Neural progenitor cell (in vitro differentiated cells): Measurements from ENCODE around the gene MYOZ3. TPM values are rescaled to one million over a fixed set of nuclear protein-coding genes. Genes with fewer than 3 reads are reported as not detected.

Experiments
- DNase-seq: peaks from one replicate; pipeline ENCODE4 v3.0.0-alpha.2; 2016; ENCODE audit warnings: low spot score
- H2AFZ ChIP-seq: fragments of 200-600 bp; sonication (generic); replicated peaks from 2 replicates; pipeline ENCODE4 v1.6.1; 2016; ENCODE audit warnings: antibody characterized with exemption
- H3F3A ChIP-seq: fragments of 200-600 bp; sonication (generic); 2 replicates; pipeline ENCODE4 v1.6.1; 2016; ENCODE audit warnings: antibody characterized with exemption, low read depth
- H3K27ac ChIP-seq: fragments of 200-600 bp; sonication (generic); 2 replicates; pipeline ENCODE4 v1.5.1; 2016; ENCODE audit warnings: mild to moderate bottlenecking
- H3K27me3 ChIP-seq: fragments of 200-600 bp; sonication (generic); 2 replicates; pipeline ENCODE4 v1.6.1; 2016; ENCODE audit warnings: mild to moderate bottlenecking, moderate library complexity
- H3K36me3 ChIP-seq: fragments of 200-600 bp; sonication (generic); 2 replicates; pipeline ENCODE4 v1.5.1; 2016
- H3K4me1 ChIP-seq: fragments of 200-600 bp; sonication (generic); 2 replicates; pipeline ENCODE4 v1.6.1; 2016; ENCODE audit warnings: mixed run types
- H3K4me2 ChIP-seq: fragments of 200-600 bp; sonication (generic); 2 replicates; pipeline ENCODE4 v1.6.1; 2016
- H3K4me3 ChIP-seq: fragments of 200-600 bp; sonication (generic); 2 replicates; pipeline ENCODE4 v1.5.1; 2016
- H3K79me2 ChIP-seq: fragments of 200-600 bp; sonication (generic); 2 replicates; pipeline ENCODE4 v1.6.1; 2016; ENCODE audit warnings: low read depth
- H3K9ac ChIP-seq: fragments of 200-600 bp; sonication (generic); 2 replicates; pipeline ENCODE4 v1.6.1; 2016
- H3K9me3 ChIP-seq: fragments of 200-600 bp; sonication (generic); 2 replicates; pipeline ENCODE4 v1.5.1; 2016; ENCODE audit warnings: low read depth
- H4K20me1 ChIP-seq: fragments of 200-600 bp; sonication (generic); 2 replicates; pipeline ENCODE4 v1.6.1; 2016; ENCODE audit warnings: low read depth
- H3K27ac Mint-ChIP-seq: 3 replicates; pipeline ENCODE4 v1.8.0; 2021; ENCODE audit warnings: mixed read lengths
- H3K27me3 Mint-ChIP-seq: 2 replicates; pipeline ENCODE4 v1.8.0; 2022; ENCODE audit warnings: low read depth, mild to moderate bottlenecking, inconsistent platforms, moderate library complexity, mixed read lengths; ENCODE audit not compliant: insufficient read depth
- H3K36me3 Mint-ChIP-seq: 3 replicates; pipeline ENCODE4 v1.8.0; 2021; ENCODE audit warnings: mixed read lengths
- H3K4me1 Mint-ChIP-seq: 3 replicates; pipeline ENCODE4 v1.8.0; 2021; ENCODE audit warnings: mixed read lengths
- H3K4me3 Mint-ChIP-seq: 3 replicates; pipeline ENCODE4 v1.8.0; 2021; ENCODE audit warnings: mild to moderate bottlenecking, moderate library complexity, mixed read lengths
- H3K9me3 Mint-ChIP-seq: 3 replicates; pipeline ENCODE4 v1.8.0; 2020; ENCODE audit warnings: mixed read lengths
- CTCF ChIP-seq: fragments of 200-600 bp; sonication (generic); IDR thresholded peaks from 2 replicates; pipeline ENCODE4 v1.5.1; 2017; ENCODE audit warnings: antibody characterized with exemption, mild to moderate bottlenecking
- EZH2 ChIP-seq: fragments of 200-600 bp; sonication (generic); IDR thresholded peaks from 2 replicates; pipeline ENCODE4 v1.6.1; 2017; ENCODE audit warnings: antibody characterized with exemption, mild to moderate bottlenecking, moderate library complexity
- EZH2phosphoT487 ChIP-seq: fragments of 200-600 bp; sonication (generic); IDR thresholded peaks from 2 replicates; pipeline ENCODE4 v1.6.1; 2017; ENCODE audit warnings: antibody characterized with exemption
- total RNA-seq: library from RNA; depleted of rRNA; stranded (reverse); fragments of >200 nt; gene quantifications from 2 replicates; pipeline ENCODE4 v1.2.3, GENCODE V29; 2015; ENCODE audit warnings: low replicate concordance

Gene MYOZ3
- total RNA-seq, 1 donor from 2014 or later, result 0.90 TPM

DNA sequence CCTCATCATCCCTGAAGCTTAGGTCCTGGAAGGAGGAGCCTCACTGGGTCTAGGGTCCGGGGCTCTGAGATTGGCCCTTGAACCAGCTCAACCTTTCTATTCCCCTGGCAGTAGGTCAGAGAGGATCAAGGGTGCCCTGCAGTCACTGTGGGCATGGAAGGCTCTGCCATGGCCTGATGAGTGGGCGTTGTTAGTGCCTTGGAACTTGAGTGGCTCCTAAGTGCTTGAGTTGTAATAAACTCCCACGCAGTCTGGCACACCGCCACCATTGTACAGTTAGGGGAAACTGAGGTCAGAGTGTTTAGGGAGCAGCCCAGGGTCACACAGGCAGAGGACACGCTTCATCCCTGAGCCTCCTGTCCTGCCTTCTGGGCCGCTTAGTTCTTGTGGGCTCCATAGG is 31.0 kb upstream of the MYOZ3 start:
- Histone ChIP-seq H3K27ac (no peak overlapping the region), H3K27me3 (peaks cover 18% of the 10 kb centered on the region), H3K79me2 (no peaks in the 10 kb centered on the region), H3F3A (no peaks in the 10 kb centered on the region), H4K20me1 (no peaks in the 10 kb centered on the region), H3K4me2 (no peak overlapping the region), H2AFZ (no peak overlapping the region), H3K9ac (no peak overlapping the region), H3K9me3 (no peaks in the 10 kb centered on the region), H3K4me1 (peaks cover 2% of the 10 kb centered on the region), H3K36me3 (no peaks in the 10 kb centered on the region), H3K4me3 (no peak overlapping the region)
- no peak overlapping the region for H3K4me3 Mint-ChIP-seq
- no peaks in the 10 kb centered on the region for H3K9me3 Mint-ChIP-seq
- H3K27ac Mint-ChIP-seq, result no peak overlapping the region
- peaks cover 19% of the 10 kb centered on the region for H3K4me1 Mint-ChIP-seq
- H3K36me3 Mint-ChIP-seq, result no peaks in the 10 kb centered on the region
- TF ChIP-seq EZH2 (no peak), CTCF (no peak), EZH2phosphoT487 (no peak)
- peaks cover 17% of the 10 kb centered on the region for H3K27me3 Mint-ChIP-seq
- no peak for DNase-seq

GRCh38 chr5:150630461-150631325 is 30.4 kb upstream of the MYOZ3 start:
- Histone ChIP-seq H3K9ac (no peak overlapping the region), H3K4me2 (no peak overlapping the region), H3K4me1 (no peaks in the 10 kb centered on the region), H3K27me3 (peaks cover 11% of the 10 kb centered on the region), H3K4me3 (no peak overlapping the region), H3K36me3 (no peaks in the 10 kb centered on the region), H3F3A (no peaks in the 10 kb centered on the region), H4K20me1 (no peaks in the 10 kb centered on the region), H3K9me3 (no peaks in the 10 kb centered on the region), H3K79me2 (no peaks in the 10 kb centered on the region), H3K27ac (no peak overlapping the region), H2AFZ (no peak overlapping the region)
- Mint-ChIP-seq H3K36me3 (no peaks in the 10 kb centered on the region), H3K27ac (peak overlapping the region; percentile 92), H3K4me3 (no peak overlapping the region), H3K9me3 (no peaks in the 10 kb centered on the region), H3K27me3 (peaks cover 17% of the 10 kb centered on the region), H3K4me1 (peaks cover 19% of the 10 kb centered on the region)
- no peak for DNase-seq
- TF ChIP-seq EZH2phosphoT487, result no peak
- TF ChIP-seq CTCF, result no peak
- no peak for TF ChIP-seq EZH2

GRCh38 chr5:150631326-150631701 is 29.7 kb upstream of the MYOZ3 start:
- H3K27ac Mint-ChIP-seq, result peak overlapping the region; percentile 92
- no peaks in the 10 kb centered on the region for H3K9me3 Mint-ChIP-seq
- H3K36me3 ChIP-seq, result no peaks in the 10 kb centered on the region
- peaks cover 11% of the 10 kb centered on the region for H3K27me3 Mint-ChIP-seq
- no peak overlapping the region for H3K9ac ChIP-seq
- no peaks in the 10 kb centered on the region for H3K9me3 ChIP-seq
- H3K4me2 ChIP-seq, result no peak overlapping the region
- peaks cover 19% of the 10 kb centered on the region for H3K4me1 Mint-ChIP-seq
- TF ChIP-seq CTCF, result no peak
- no peak for TF ChIP-seq EZH2
- no peak for TF ChIP-seq EZH2phosphoT487
- peaks cover 5% of the 10 kb centered on the region for H3K27me3 ChIP-seq
- no peak overlapping the region for H2AFZ ChIP-seq
- H3K36me3 Mint-ChIP-seq, result no peaks in the 10 kb centered on the region
- DNase-seq, result no peak
- H3K4me3 Mint-ChIP-seq, result no peak overlapping the region
- no peaks in the 10 kb centered on the region for H3K4me1 ChIP-seq
- H4K20me1 ChIP-seq, result no peaks in the 10 kb centered on the region
- H3K4me3 ChIP-seq, result no peak overlapping the region
- H3K79me2 ChIP-seq, result no peaks in the 10 kb centered on the region
- no peaks in the 10 kb centered on the region for H3F3A ChIP-seq
- no peak overlapping the region for H3K27ac ChIP-seq
